ENCODE data around the gene NEMP1. TPM values are rescaled to one million over a fixed set of nuclear protein-coding genes. Genes with fewer than 3 reads are reported as not detected.
"Not testable (repeated sequence)": the region's sequence is repeated elsewhere in the genome, so short reads cannot be mapped to it uniquely, and the experiment has no call there.

Gene NEMP1
- polyA plus RNA-seq, 2 of the 4 experiments (the other 2 are of a cell fraction), result 12.7 to 28.4 TPM

- TF ChIP-seq HOXA7 (CRISPR knock-in tag; IDR thresholded peaks at IDR 0.05) (no peak), ZSCAN20 (CRISPR knock-in tag; IDR thresholded peaks at IDR 0.05) (no peak)
- Histone ChIP-seq H3K9me3 (no peaks in the 10 kb centered on the region), H3K27ac (no peak overlapping the region), H3K4me2 (no peak overlapping the region), H3K4me3 (no peak overlapping the region), H3K4me1 (peaks cover 13% of the 10 kb centered on the region)
- ChIA-PET POLR2A (no interaction called here), CTCF (interaction anchor here (0.8 to 20.9 kb wide), 3 partner anchors 11 to 27 kb away, joined by 4 to 440 read pairs (median 65); partner anchors contain the start of gene STAT6)
- ATAC-seq, result no peak
- FAIRE-seq, result no peak
- WGBS (ENCODE audit: missing lambda C conversion rate), result 84% methylated on average over 1 of the region's 1 CpG
- no peak for DNase-seq (ENCODE audit: low read depth in 1 of 2, low spot score in 1 of 2)
These were observed 2.3 kb upstream of the NEMP1 start for GRCh38 chr12:57080855-57081254.

GRCh38 chr12:57079821-57080220, 1.2 kb upstream of the NEMP1 start:
- FAIRE-seq (no peak), ATAC-seq (no peak), DNase-seq (ENCODE audit: low read depth in 1 of 2, low spot score in 1 of 2) (no peak)
- H3K4me1 ChIP-seq, result peaks cover 10% of the 10 kb centered on the region; the same call in 2 of the 3 replicates
- ChIA-PET POLR2A (interaction anchor here (1.0 to 2.7 kb wide), 5 partner anchors 8 to 392 kb away, joined by 6 to 63 read pairs (median 8); partner anchors contain the start of genes NAB2, PTGES3 and STAT6), CTCF (interaction anchor here (0.7 to 20.9 kb wide), 14 partner anchors 8 to 239 kb away, joined by 3 to 440 read pairs (median 5); partner anchors contain the start of gene STAT6)
- no peak overlapping the region for H3K4me3 ChIP-seq
- peak overlapping the region; percentile 76 for H3K4me2 ChIP-seq
- peak overlapping the region in 1 of 2 experiments; percentile 69; a peak in 3 of 6 replicates for H3K27ac ChIP-seq
- no peaks in the 10 kb centered on the region for H3K9me3 ChIP-seq
- TF ChIP-seq FOSB (CRISPR knock-in tag; IDR thresholded peaks at IDR 0.05) (no peak), JUN (IDR thresholded peaks at IDR 0.05) (no peak), TP53 (CRISPR knock-in tag; IDR thresholded peaks at IDR 0.05) (no peak), KDM1A (IDR thresholded peaks at IDR 0.05; ENCODE audit: low read depth) (no peak), NR3C1 (IDR thresholded peaks at IDR 0.05) (no peak), RARB (CRISPR knock-in tag; IDR thresholded peaks at IDR 0.05) (no peak), HEYL (CRISPR knock-in tag; IDR thresholded peaks at IDR 0.05) (no peak), EHMT2 (IDR thresholded peaks at IDR 0.05; ENCODE audit: low read depth) (no peak), ZFP36 (IDR thresholded peaks at IDR 0.05; ENCODE audit: borderline replicate concordance, partially characterized antibody) (no peak), MAX (IDR thresholded peaks at IDR 0.05) (no peak), USF2 (IDR thresholded peaks at IDR 0.05) (no peak), ELK1 (IDR thresholded peaks at IDR 0.05; ENCODE audit: low read depth, low read length) (no peak), POLR2AphosphoS2 (conservative IDR thresholded peaks at IDR 0.05; ENCODE audit: low read length) (no peak), CHD4 (IDR thresholded peaks at IDR 0.05; ENCODE audit: borderline replicate concordance) (no peak), ZSCAN20 (CRISPR knock-in tag; IDR thresholded peaks at IDR 0.05) (no peak), CTCF (IDR thresholded peaks at IDR 0.05) (no peak), HDAC2 (IDR thresholded peaks at IDR 0.05) (no peak), GATA3 (IDR thresholded peaks at IDR 0.05; ENCODE audit: borderline replicate concordance) (no peak), ATOH8 (CRISPR knock-in tag; IDR thresholded peaks at IDR 0.05; ENCODE audit: low read depth) (no peak)
- WGBS (ENCODE audit: missing lambda C conversion rate), result 78% methylated on average over 1 of the region's 1 CpG

- H3K9me3 ChIP-seq; DNase-seq (ENCODE audit: low read depth in 1 of 2, low spot score in 1 of 2); ATAC-seq; H3K4me3 ChIP-seq; H3K27ac ChIP-seq; H3K4me2 ChIP-seq; H3K4me1 ChIP-seq; FAIRE-seq: not testable (repeated sequence)
- 93% methylated on average over 6 of the region's 6 CpGs for WGBS (ENCODE audit: missing lambda C conversion rate)
- CTCF ChIA-PET, result interaction anchor here (0.5 to 20.9 kb wide), 13 partner anchors 9 to 110 kb away, joined by 3 to 440 read pairs (median 5); partner anchors contain the start of genes NAB2 and STAT6
- POLR2A ChIA-PET, result interaction anchor here (0.6 to 1.8 kb wide), 3 partner anchors 14 to 167 kb away, joined by 5 to 7 read pairs (median 7); partner anchors contain the start of gene STAT6
These were observed 4.8 kb downstream of the NEMP1 start for GRCh38 chr12:57073566-57074450.
